Activated T-cell treated with anti-CD3 and anti-CD28 coated beads, Interleukin-2, amount 50 U/mL, for 4 hours (primary cell): ENCODE measurements around the gene RELT. TPM values are rescaled to one million over a fixed set of nuclear protein-coding genes. Genes with fewer than 3 reads are reported as not detected.
"Not testable (repeated sequence)": the region's sequence is repeated elsewhere in the genome, so short reads cannot be mapped to it uniquely, and the experiment has no call there.

Experiments used
- ATAC-seq, 2 donors: fragments of 200-7000 bp; cut with Tn5 transposase; one replicate each; pipeline ENCODE4 v1.10.0; 2021
- DNase-seq: peaks from one replicate; pipeline ENCODE4 v3.0.0-alpha.2; 2020
- H3K27me3 Mint-ChIP-seq: one replicate; pipeline ENCODE4 v1.8.0; 2021; ENCODE audit warnings: low read depth, mixed read lengths
- H3K36me3 Mint-ChIP-seq: one replicate; pipeline ENCODE4 v1.8.0; 2022; ENCODE audit warnings: mixed read lengths; ENCODE audit not compliant: insufficient read depth
- H3K4me1 Mint-ChIP-seq: one replicate; pipeline ENCODE4 v1.8.0; 2021; ENCODE audit warnings: low read depth, mixed read lengths
- H3K4me3 Mint-ChIP-seq: one replicate; pipeline ENCODE4 v1.8.0; 2021; ENCODE audit warnings: mild to moderate bottlenecking, moderate library complexity, mixed read lengths
- H3K9me3 Mint-ChIP-seq: one replicate; pipeline ENCODE4 v1.8.0; 2021; ENCODE audit warnings: mixed read lengths
- total RNA-seq, 3 donors: library from RNA; stranded (reverse); gene quantifications; one replicate each; pipeline ENCODE4 v1.2.1, GENCODE V29; 2021

RELT gene
- total RNA-seq, 3 donors from 2014 or later = 31.3 to 36.6 (median 32.5) TPM

- no peaks in the 10 kb centered on the region for H3K27me3 Mint-ChIP-seq
- no peaks in the 10 kb centered on the region for H3K4me1 Mint-ChIP-seq
- H3K36me3 Mint-ChIP-seq = peaks cover 3% of the 10 kb centered on the region
- no peaks in the 10 kb centered on the region for H3K9me3 Mint-ChIP-seq
- ATAC-seq (peak; percentile 28 to 51), DNase-seq (no peak)
- no peak overlapping the region for H3K4me3 Mint-ChIP-seq
Measured at GRCh38 chr11:73428227-73428626, 52.0 kb downstream of the RELT start.

- Mint-ChIP-seq H3K4me3 (no peak overlapping the region), H3K27me3 (no peaks in the 10 kb centered on the region), H3K36me3 (peaks cover 3% of the 10 kb centered on the region), H3K9me3 (no peaks in the 10 kb centered on the region), H3K4me1 (no peaks in the 10 kb centered on the region)
- ATAC-seq (peak in 1 of 2 donors; percentile 4), DNase-seq (no peak)
Measured at GRCh38 chr11:73428699-73429098, 52.5 kb downstream of the RELT start.

- no peak for ATAC-seq
- no peak overlapping the region for H3K4me3 Mint-ChIP-seq
- H3K4me1 Mint-ChIP-seq = no peaks in the 10 kb centered on the region
- no peaks in the 10 kb centered on the region for H3K9me3 Mint-ChIP-seq
- no peak for DNase-seq
- no peaks in the 10 kb centered on the region for H3K27me3 Mint-ChIP-seq
- H3K36me3 Mint-ChIP-seq = peaks cover 3% of the 10 kb centered on the region
Measured at GRCh38 chr11:73429121-73429750, 53.0 kb downstream of the RELT start.

- no peaks in the 10 kb centered on the region for H3K4me1 Mint-ChIP-seq
- no peak overlapping the region for H3K4me3 Mint-ChIP-seq
- no peaks in the 10 kb centered on the region for H3K9me3 Mint-ChIP-seq
- DNase-seq (no peak), ATAC-seq (no peak)
- no peaks in the 10 kb centered on the region for H3K27me3 Mint-ChIP-seq
- peaks cover 3% of the 10 kb centered on the region for H3K36me3 Mint-ChIP-seq
Measured at GRCh38 chr11:73430326-73430725, 54.1 kb downstream of the RELT start.

- no peaks in the 10 kb centered on the region for H3K9me3 Mint-ChIP-seq
- ATAC-seq (no peak), DNase-seq (no peak)
- H3K27me3 Mint-ChIP-seq = no peaks in the 10 kb centered on the region
- no peaks in the 10 kb centered on the region for H3K4me1 Mint-ChIP-seq
- no peak overlapping the region for H3K4me3 Mint-ChIP-seq
- H3K36me3 Mint-ChIP-seq = peaks cover 3% of the 10 kb centered on the region
Measured at GRCh38 chr11:73431396-73431795, 55.2 kb downstream of the RELT start.

GRCh38 chr11:73436859-73437258 lies 60.7 kb downstream of the RELT start:
- not testable (repeated sequence) for H3K9me3 Mint-ChIP-seq, DNase-seq, H3K27me3 Mint-ChIP-seq, H3K36me3 Mint-ChIP-seq, ATAC-seq, H3K4me1 Mint-ChIP-seq, H3K4me3 Mint-ChIP-seq

GRCh38 chr11:73439002-73439843 lies 63.0 kb downstream of the RELT start:
- DNase-seq (no peak), ATAC-seq (no peak)
- Mint-ChIP-seq H3K4me3 (no peak overlapping the region), H3K4me1 (no peaks in the 10 kb centered on the region), H3K27me3 (no peaks in the 10 kb centered on the region), H3K36me3 (peaks cover 4% of the 10 kb centered on the region), H3K9me3 (no peaks in the 10 kb centered on the region)

- H3K27me3 Mint-ChIP-seq = no peaks in the 10 kb centered on the region
- H3K36me3 Mint-ChIP-seq = peaks cover 4% of the 10 kb centered on the region
- H3K9me3 Mint-ChIP-seq = no peaks in the 10 kb centered on the region
- DNase-seq (no peak), ATAC-seq (no peak)
- no peak overlapping the region for H3K4me3 Mint-ChIP-seq
- H3K4me1 Mint-ChIP-seq = peaks cover 3% of the 10 kb centered on the region
Measured at GRCh38 chr11:73445980-73446379, 69.8 kb downstream of the RELT start.

GRCh38 chr11:73446766-73447165 lies 70.6 kb downstream of the RELT start:
- H3K4me3 Mint-ChIP-seq = no peak overlapping the region
- H3K4me1 Mint-ChIP-seq = peaks cover 3% of the 10 kb centered on the region
- no peaks in the 10 kb centered on the region for H3K9me3 Mint-ChIP-seq
- no peaks in the 10 kb centered on the region for H3K27me3 Mint-ChIP-seq
- ATAC-seq (no peak), DNase-seq (no peak)
- H3K36me3 Mint-ChIP-seq = peaks cover 4% of the 10 kb centered on the region

Other genes with a start within 250 kb of the RELT start
- 10 to 100 TPM; 16.3 to 25.0 (median 20.3) TPM for gene FCHSD2, start 234.1 kb upstream of the RELT start, total RNA-seq
- gene P2RY2, start 158.1 kb upstream of the RELT start, total RNA-seq = not detected
- not detected for gene P2RY6, start 104.1 kb upstream of the RELT start, total RNA-seq
- under 1 TPM; 0.13 to 0.27 (median 0.13) TPM for gene ARHGEF17, start 68.1 kb upstream of the RELT start, total RNA-seq
- gene FAM168A, start 221.7 kb downstream of the RELT start, total RNA-seq = 1 to 10 TPM; 7.2 to 8.7 (median 8.3) TPM